Esophagus squamous epithelium (tissue), 5 donors: ENCODE measurements around the gene SLC41A3. TPM values are rescaled to one million over a fixed set of nuclear protein-coding genes. Genes with fewer than 3 reads are reported as not detected.

Experiments used
- DNase-seq: peaks from one replicate; lab custom pipeline; 2025; lab: John Stamatoyannopoulos, UW
- H3K27ac ChIP-seq, 4 donors: fragments of 200-600 bp; sonication (generic); one replicate each; pipeline ENCODE4 v1.5.1; 2016 to 2019; ENCODE audit warnings: mild to moderate bottlenecking in 1 of 4
- H3K27me3 ChIP-seq, 4 donors: fragments of 200-600 bp; sonication (generic); 1 replicate in 3 of 4; 2 replicates in 1 of 4; pipeline versions ENCODE4 v1.5.1 to v1.6.0; 2017 to 2021; ENCODE audit warnings: antibody characterized with exemption in 1 of 4
- H3K36me3 ChIP-seq, 3 donors: fragments of 200-600 bp; sonication (generic); one replicate each; pipeline ENCODE4 v1.5.1; 2016 to 2019
- H3K4me1 ChIP-seq, 3 donors: fragments of 200-600 bp; sonication (generic); one replicate each; pipeline ENCODE4 v1.5.1; 2017 to 2019
- H3K4me3 ChIP-seq, 4 donors: fragments of 200-600 bp; sonication (generic); 1 replicate in 3 of 4; 2 replicates in 1 of 4; pipeline ENCODE4 v1.5.1; 2016 to 2019; ENCODE audit warnings: mild to moderate bottlenecking in 2 of 4, moderate library complexity in 1 of 4
- H3K9me3 ChIP-seq, 3 donors: fragments of 200-600 bp; sonication (generic); one replicate each; pipeline ENCODE4 v1.5.1; 2016 to 2019
- POLR2A ChIP-seq, 4 donors: fragments of 450-650 bp; IDR thresholded peaks; one replicate each; pipeline ENCODE4 v1.6.1; 2017; ENCODE audit warnings: antibody characterized with exemption in 4 of 4, mild to moderate bottlenecking in 4 of 4, moderate library complexity in 3 of 4
- whole genome bisulfite sequencing, 2 donors: methylation state at CpG; one replicate each; pipeline ENCODE4 v1.1.5; 2018; 5-methylcytosine and 5-hydroxymethylcytosine counted together
- intact Hi-C: fragments of 100-400 bp; cut with DNase I; formaldehyde crosslinking; loops from one replicate; pipeline ENCODE4 v1.15.0; 2022
- total RNA-seq, 4 donors: library from RNA; depleted of rRNA; stranded (reverse); fragments of >200 nt; gene quantifications; one replicate each; pipeline ENCODE4 v1.1.0, GENCODE V29; 2016
- TF ChIP-seq, protein P1 (sequence below), 6 experiments: fragments of 450-650 bp in 4 of 6; fragments of 200-600 bp in 2 of 6; sonication (generic) in 2 of 6; IDR thresholded peaks; one replicate each; pipeline ENCODE4 v1.5.1; 2016 to 2019; ENCODE audit warnings: antibody characterized with exemption in 6 of 6, mild to moderate bottlenecking in 4 of 6, moderate library complexity in 4 of 6
- donor health status: DM: yes; HTN: yes; CAD: no.

SLC41A3 gene
- total RNA-seq, 4 donors from 2014 or later = 17.7 to 46.5 (median 20.4) TPM

DNA sequence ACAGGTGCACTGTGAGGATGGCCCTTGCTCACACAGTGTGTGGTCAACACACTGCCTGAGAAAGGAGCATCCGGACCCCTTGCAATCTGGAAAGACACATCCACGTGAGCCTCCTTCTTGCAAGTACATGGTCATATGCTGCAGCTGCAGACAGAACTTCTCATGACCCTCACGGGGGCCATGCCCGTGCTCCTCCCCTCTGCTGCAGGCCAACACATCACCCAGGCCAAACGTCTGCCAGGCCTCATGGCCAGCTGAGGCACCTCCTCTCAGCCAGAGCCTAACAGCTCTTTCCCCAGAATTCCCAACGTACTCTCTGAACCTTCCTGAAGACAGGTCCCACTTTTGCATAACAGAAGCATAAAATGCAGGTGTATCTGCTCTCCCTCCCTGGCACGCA lies 25.3 kb downstream of the SLC41A3 start:
- no peak for TF ChIP-seq POLR2A (IDR thresholded peaks at IDR 0.05)
- TF ChIP-seq, protein P1, sequence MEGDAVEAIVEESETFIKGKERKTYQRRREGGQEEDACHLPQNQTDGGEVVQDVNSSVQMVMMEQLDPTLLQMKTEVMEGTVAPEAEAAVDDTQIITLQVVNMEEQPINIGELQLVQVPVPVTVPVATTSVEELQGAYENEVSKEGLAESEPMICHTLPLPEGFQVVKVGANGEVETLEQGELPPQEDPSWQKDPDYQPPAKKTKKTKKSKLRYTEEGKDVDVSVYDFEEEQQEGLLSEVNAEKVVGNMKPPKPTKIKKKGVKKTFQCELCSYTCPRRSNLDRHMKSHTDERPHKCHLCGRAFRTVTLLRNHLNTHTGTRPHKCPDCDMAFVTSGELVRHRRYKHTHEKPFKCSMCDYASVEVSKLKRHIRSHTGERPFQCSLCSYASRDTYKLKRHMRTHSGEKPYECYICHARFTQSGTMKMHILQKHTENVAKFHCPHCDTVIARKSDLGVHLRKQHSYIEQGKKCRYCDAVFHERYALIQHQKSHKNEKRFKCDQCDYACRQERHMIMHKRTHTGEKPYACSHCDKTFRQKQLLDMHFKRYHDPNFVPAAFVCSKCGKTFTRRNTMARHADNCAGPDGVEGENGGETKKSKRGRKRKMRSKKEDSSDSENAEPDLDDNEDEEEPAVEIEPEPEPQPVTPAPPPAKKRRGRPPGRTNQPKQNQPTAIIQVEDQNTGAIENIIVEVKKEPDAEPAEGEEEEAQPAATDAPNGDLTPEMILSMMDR (IDR thresholded peaks at IDR 0.05) = no peak
- H3K4me3 ChIP-seq = no peak overlapping the region
- 72 to 78% methylated on average over 6 of the region's 7 CpGs for WGBS, 2 donors
- H3K36me3 ChIP-seq = peaks cover 0 to 5% (median 0%) of the 10 kb centered on the region in 3 donors
- H3K9me3 ChIP-seq = no peaks in the 10 kb centered on the region
- no peak overlapping the region for H3K27ac ChIP-seq
- intact Hi-C loops = no loop called here
- H3K4me1 ChIP-seq = peaks cover 11 to 19% (median 14%) of the 10 kb centered on the region in 3 donors
- no peak for DNase-seq
- no peaks in the 10 kb centered on the region for H3K27me3 ChIP-seq

DNA sequence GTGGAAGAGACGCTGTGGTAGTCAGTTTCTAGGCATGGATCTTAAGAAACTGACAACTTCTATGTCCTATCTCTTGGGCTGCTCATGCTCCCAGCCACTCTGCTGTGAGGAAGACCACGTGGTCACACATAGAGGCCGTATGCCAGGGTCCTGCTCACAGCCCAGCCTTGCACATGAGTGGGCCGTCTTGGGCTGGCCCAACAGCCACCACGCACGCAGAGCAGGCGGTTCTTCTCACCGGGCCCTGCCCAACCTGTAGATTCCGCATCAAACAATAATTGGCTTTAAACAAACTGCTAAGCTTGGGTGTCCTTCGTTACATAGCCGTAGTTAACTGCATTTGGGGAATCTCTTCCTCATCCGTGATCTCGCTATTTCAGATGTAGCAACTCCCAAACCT lies 26.0 kb downstream of the SLC41A3 start:
- intact Hi-C loops = no loop called here
- H3K27me3 ChIP-seq = no peaks in the 10 kb centered on the region
- no peaks in the 10 kb centered on the region for H3K9me3 ChIP-seq
- H3K4me1 ChIP-seq = peaks cover 11 to 19% (median 14%) of the 10 kb centered on the region in 3 donors
- no peak for TF ChIP-seq POLR2A (IDR thresholded peaks at IDR 0.05)
- TF ChIP-seq, protein P1 (IDR thresholded peaks at IDR 0.05) = no peak
- DNase-seq = no peak
- H3K36me3 ChIP-seq = peaks cover 0 to 5% (median 0%) of the 10 kb centered on the region in 3 donors
- no peak overlapping the region for H3K27ac ChIP-seq
- WGBS, 2 donors = 93 to 98% methylated on average over 7 to 10 of the region's 13 CpGs
- H3K4me3 ChIP-seq = no peak overlapping the region

DNA sequence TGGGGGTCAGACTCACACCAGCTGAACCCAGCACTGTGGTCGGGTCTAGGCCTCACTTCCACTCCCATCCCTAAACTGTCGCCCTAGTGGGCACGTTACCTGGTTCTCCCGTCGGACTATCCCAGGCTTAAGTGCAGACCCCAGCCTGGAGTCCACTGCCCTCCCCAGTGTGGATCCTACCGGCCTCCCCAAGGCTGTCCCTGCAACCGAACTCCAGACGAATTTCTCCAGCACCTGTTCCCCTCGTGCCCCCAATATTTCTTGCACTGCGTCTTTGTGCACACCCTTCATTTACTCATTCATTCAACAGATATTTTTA lies 26.5 kb downstream of the SLC41A3 start:
- Histone ChIP-seq H3K4me1 (peaks cover 11 to 19% (median 14%) of the 10 kb centered on the region in 3 donors), H3K4me3 (no peak overlapping the region), H3K27ac (peak overlapping the region in 1 of 4 donors; percentile 56), H3K36me3 (peaks cover 0 to 5% (median 0%) of the 10 kb centered on the region in 3 donors), H3K9me3 (no peaks in the 10 kb centered on the region), H3K27me3 (no peaks in the 10 kb centered on the region)
- TF ChIP-seq, protein P1 (IDR thresholded peaks at IDR 0.05) = no peak
- no peak for TF ChIP-seq POLR2A (IDR thresholded peaks at IDR 0.05)
- DNase-seq = no peak
- 71 to 83% methylated on average over 10 of the region's 10 CpGs for WGBS, 2 donors
- intact Hi-C loops = no loop called here

DNA sequence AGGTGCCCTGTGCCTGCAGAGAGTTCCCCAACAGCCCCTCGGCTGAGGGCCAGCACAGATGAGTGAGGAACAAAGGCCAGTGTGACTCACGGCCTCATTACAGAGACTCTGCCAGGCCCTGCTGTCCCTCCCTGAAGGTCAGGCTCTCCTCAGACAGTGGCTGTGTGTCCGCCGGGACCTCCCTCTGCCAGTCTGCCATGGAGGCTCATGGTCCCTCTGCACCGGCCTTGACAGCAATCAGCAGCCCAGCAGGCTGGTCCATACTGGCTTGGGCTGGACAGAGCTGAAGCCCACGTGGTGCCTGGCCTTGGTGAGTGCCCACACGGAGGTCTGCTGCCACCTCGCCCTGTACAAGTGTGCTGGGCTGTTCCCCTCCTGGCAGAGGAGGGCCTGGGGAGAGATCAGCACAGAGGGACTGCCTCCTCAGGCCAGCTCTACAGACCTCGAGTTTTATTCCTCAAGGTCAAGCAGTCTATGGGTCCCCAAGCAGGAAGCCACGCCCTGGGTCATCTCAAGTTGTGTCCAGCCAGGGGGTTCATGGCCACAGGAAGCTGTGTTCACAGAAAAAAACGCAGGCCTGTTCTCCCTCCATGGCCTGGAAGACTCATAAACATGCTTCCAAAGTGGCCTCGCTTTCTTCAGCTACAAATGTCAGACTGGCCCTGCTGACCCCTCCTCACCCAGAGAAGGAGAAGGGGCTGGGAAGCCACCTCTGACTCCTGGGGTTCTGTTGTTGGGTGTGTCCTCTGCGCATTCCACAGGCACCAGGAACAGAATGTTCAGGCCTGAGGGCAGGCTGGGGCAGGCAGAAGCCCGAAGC lies 27.0 kb downstream of the SLC41A3 start:
- Histone ChIP-seq H3K27ac (peak overlapping the region; percentile 28 to 56 (median 46)), H3K4me1 (peaks cover 11 to 19% (median 14%) of the 10 kb centered on the region in 3 donors), H3K27me3 (no peaks in the 10 kb centered on the region), H3K4me3 (no peak overlapping the region), H3K9me3 (no peaks in the 10 kb centered on the region), H3K36me3 (peaks cover 0 to 5% (median 0%) of the 10 kb centered on the region in 3 donors)
- TF ChIP-seq POLR2A (IDR thresholded peaks at IDR 0.05) = no peak
- TF ChIP-seq, protein P1 (IDR thresholded peaks at IDR 0.05) = no peak
- intact Hi-C loops = no loop called here
- DNase-seq = no peak
- WGBS, 2 donors = 61 to 72% methylated on average over 4 to 7 of the region's 14 CpGs

DNA sequence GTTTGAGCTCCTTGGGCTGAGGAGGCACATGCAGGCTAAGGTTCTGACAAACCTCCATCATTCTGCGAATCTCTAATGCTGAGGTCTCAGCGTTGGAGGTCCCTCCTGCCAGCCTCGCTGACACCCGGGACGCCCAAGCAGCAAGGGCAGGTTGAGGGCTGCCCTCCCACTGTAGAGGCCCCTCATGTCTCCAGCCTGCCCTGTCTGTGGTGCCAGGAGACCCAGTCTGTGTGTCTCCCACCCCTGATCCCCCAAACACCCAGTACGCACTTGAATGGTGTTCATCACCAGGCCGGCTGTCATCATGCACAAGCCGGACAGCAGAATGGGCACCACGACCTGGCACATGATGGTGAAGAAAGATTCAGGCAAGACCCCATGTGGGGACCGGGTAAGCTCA lies 27.8 kb downstream of the SLC41A3 start:
- 81 to 100% methylated on average over 1 to 5 of the region's 10 CpGs for WGBS, 2 donors

More for the DNA sequence above, 27.8 kb downstream of the SLC41A3 start:
- peaks cover 11 to 19% (median 14%) of the 10 kb centered on the region in 3 donors for H3K4me1 ChIP-seq
- intact Hi-C loops = no loop called here
- DNase-seq = no peak
- peaks cover 0 to 7% (median 0%) of the 10 kb centered on the region in 3 donors for H3K36me3 ChIP-seq
- no peaks in the 10 kb centered on the region for H3K27me3 ChIP-seq
- TF ChIP-seq, protein P1 (IDR thresholded peaks at IDR 0.05) = no peak
- no peak for TF ChIP-seq POLR2A (IDR thresholded peaks at IDR 0.05)
- H3K27ac ChIP-seq = no peak overlapping the region
- H3K4me3 ChIP-seq = no peak overlapping the region
- H3K9me3 ChIP-seq = no peaks in the 10 kb centered on the region
